Astrocyte (in vitro differentiated cells and primary cell): Measurements from ENCODE around the gene LRTM2.

ENCODE experiments used
- CTCF ChIP-seq: IDR thresholded peaks from 2 replicates; pipeline ENCODE4 v1.5.1; 2011; ENCODE audit warnings: low read depth, mild to moderate bottlenecking, inconsistent platforms, low read length, moderate library complexity; ENCODE audit not compliant: insufficient read depth
- EZH2 ChIP-seq: IDR thresholded peaks from 2 replicates; pipeline ENCODE4 v1.6.1; 2012; ENCODE audit warnings: mild to moderate bottlenecking, low read length, inconsistent platforms; ENCODE audit not compliant: insufficient read depth

DNA sequence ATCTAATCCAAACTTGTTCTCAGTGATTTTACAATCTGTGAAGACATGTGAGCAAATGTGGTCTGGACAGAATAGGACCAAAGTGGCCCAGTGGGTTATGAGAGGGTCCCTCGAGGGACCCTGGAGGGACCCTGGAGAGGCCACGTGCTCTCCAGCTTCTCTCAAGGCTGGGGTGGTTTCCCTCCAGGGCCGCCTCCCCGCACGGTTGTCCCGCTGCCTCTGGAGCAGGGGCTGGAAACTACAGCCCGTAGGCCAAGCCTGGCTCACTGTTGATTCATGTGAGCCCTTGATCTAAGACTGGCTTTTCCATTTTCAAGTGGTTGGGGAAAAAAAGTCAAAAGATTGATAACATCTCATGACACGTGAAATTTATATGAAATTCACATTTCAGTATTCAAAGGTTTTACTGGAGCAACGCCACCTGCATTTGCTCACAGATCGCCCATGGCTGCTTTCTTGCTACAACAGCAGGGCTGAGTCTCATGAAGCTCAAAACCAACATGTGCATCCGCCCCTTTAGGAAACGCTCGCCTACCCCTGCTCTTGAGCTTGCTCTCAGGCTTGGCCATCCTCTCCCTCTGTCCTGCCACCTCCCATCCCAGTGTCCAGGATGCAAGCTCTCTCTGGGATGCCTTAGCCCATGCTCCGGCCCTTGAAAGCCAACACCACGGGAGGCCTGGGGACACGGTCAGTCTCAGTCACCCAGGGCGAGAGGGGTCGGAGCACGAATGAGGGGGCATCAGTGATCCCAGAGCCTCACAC, 12.1 kb upstream of the LRTM2 start:
- TF ChIP-seq CTCF, result no peak
- TF ChIP-seq EZH2, result no peak
